Measurements from ENCODE around the gene NXF1. TPM values are rescaled to one million over a fixed set of nuclear protein-coding genes. Genes with fewer than 3 reads are reported as not detected.

Gene NXF1
- total and polyA plus RNA-seq, 2 of the 13 experiments (the other 11 are each of a cell fraction or from before 2014, with no cell fraction given), result 30.4 to 30.9 TPM

- TF ChIP-seq ZSCAN9 (CRISPR knock-in tag; IDR thresholded peaks at IDR 0.05; ENCODE audit: borderline replicate concordance) (peak; percentile 79), ZBTB21 (CRISPR knock-in tag; IDR thresholded peaks at IDR 0.05) (no peak), ARID4A (CRISPR knock-in tag; IDR thresholded peaks at IDR 0.05; ENCODE audit: borderline replicate concordance) (peak; percentile 98), ZNF282 (IDR thresholded peaks at IDR 0.05; ENCODE audit: partially characterized antibody) (no peak), CEBPZ (IDR thresholded peaks at IDR 0.05; ENCODE audit: low read length) (no peak), PAWR (CRISPR knock-in tag; IDR thresholded peaks at IDR 0.05; ENCODE audit: borderline replicate concordance) (no peak), ATF5 (CRISPR knock-in tag; IDR thresholded peaks at IDR 0.05; ENCODE audit: low read depth) (no peak), KAT7 (CRISPR knock-in tag; IDR thresholded peaks at IDR 0.05; ENCODE audit: borderline replicate concordance) (peak; percentile 93; the same call in 1 of the 2 replicates), ZBTB10 (CRISPR knock-in tag; IDR thresholded peaks at IDR 0.05; ENCODE audit: borderline replicate concordance) (no peak), IKZF4 (CRISPR knock-in tag; IDR thresholded peaks at IDR 0.05; ENCODE audit: borderline replicate concordance, low read depth, not compliant biosample characterization) (peak; percentile 93), ZNF547 (CRISPR knock-in tag; IDR thresholded peaks at IDR 0.05) (peak; percentile 95)
Measured at GRCh38 chr11:62791501-62792201, 13.6 kb downstream of the NXF1 start, which contains the start of gene TMEM223 (continued).
